Ishikawa (cell line): Measurements from ENCODE around the gene EPB41L2.

Source experiments
- CEBPB ChIP-seq: IDR thresholded peaks from 2 replicates; pipeline ENCODE4 v1.6.1; 2012
- CREB1 ChIP-seq: IDR thresholded peaks from 2 replicates; pipeline ENCODE4 v1.6.1; 2012; ENCODE audit warnings: low read depth
- EGR1 ChIP-seq: IDR thresholded peaks from 2 replicates; pipeline ENCODE4 v1.6.1; 2012
- EP300 ChIP-seq: IDR thresholded peaks from 2 replicates; pipeline ENCODE4 v1.6.1; 2012; ENCODE audit warnings: borderline replicate concordance
- FOXM1 ChIP-seq: IDR thresholded peaks from 2 replicates; pipeline ENCODE4 v1.6.1; 2012; ENCODE audit warnings: low read depth, borderline replicate concordance
- MAX ChIP-seq: IDR thresholded peaks from 2 replicates; pipeline ENCODE4 v1.6.1; 2012
- NFIC ChIP-seq: IDR thresholded peaks from 2 replicates; pipeline ENCODE4 v1.6.1; 2012
- RAD21 ChIP-seq: IDR thresholded peaks from 2 replicates; pipeline ENCODE4 v1.6.1; 2012; ENCODE audit warnings: low read depth
- REST ChIP-seq: IDR thresholded peaks from 2 replicates; pipeline ENCODE4 v1.6.1; 2012; ENCODE audit warnings: low read depth, mild to moderate bottlenecking
- TAF1 ChIP-seq: IDR thresholded peaks from 2 replicates; pipeline ENCODE4 v1.6.1; 2012; ENCODE audit warnings: low read depth, mild to moderate bottlenecking
- TCF12 ChIP-seq: IDR thresholded peaks from 2 replicates; pipeline ENCODE4 v1.6.1; 2012; ENCODE audit warnings: low read depth
- TEAD4 ChIP-seq: IDR thresholded peaks from 2 replicates; pipeline ENCODE4 v1.6.1; 2012
- USF1 ChIP-seq: IDR thresholded peaks from 2 replicates; pipeline ENCODE4 v1.6.1; 2012
- YY1 ChIP-seq: IDR thresholded peaks from 2 replicates; pipeline ENCODE4 v1.6.1; 2012; ENCODE audit warnings: low read depth
- ZBTB7A ChIP-seq: IDR thresholded peaks from 2 replicates; pipeline ENCODE4 v1.6.1; 2012; ENCODE audit warnings: low read depth

The EPB41L2 gene

GRCh38 chr6:130908958-130909357, 154.1 kb downstream of the EPB41L2 start:
- no peak for TF ChIP-seq NFIC
- no peak for TF ChIP-seq EGR1
- TF ChIP-seq EP300 = no peak
- TF ChIP-seq CEBPB = no peak
- no peak for TF ChIP-seq FOXM1

- TF ChIP-seq USF1 = no peak
- TF ChIP-seq TAF1 = no peak
- no peak for TF ChIP-seq TEAD4
- no peak for TF ChIP-seq REST
- no peak for TF ChIP-seq YY1
- TF ChIP-seq RAD21 = no peak
- no peak for TF ChIP-seq FOXM1
- TF ChIP-seq ZBTB7A = no peak
- no peak for TF ChIP-seq MAX
- no peak for TF ChIP-seq NFIC
- TF ChIP-seq CREB1 = no peak
- TF ChIP-seq TCF12 = no peak
Observed at GRCh38 chr6:130908188-130908587, 154.9 kb downstream of the EPB41L2 start.

- TF ChIP-seq EGR1 (no peak), TEAD4 (no peak), MAX (no peak), CEBPB (no peak), RAD21 (no peak), REST (no peak), NFIC (no peak; the same call in 1 of the 2 replicates), EP300 (no peak), YY1 (no peak), ZBTB7A (no peak), CREB1 (no peak), TCF12 (no peak)
Observed at GRCh38 chr6:130907687-130908086, 155.4 kb downstream of the EPB41L2 start.

GRCh38 chr6:130906736-130907381, 156.2 kb downstream of the EPB41L2 start:
- peak; percentile 84 for TF ChIP-seq TCF12
- TF ChIP-seq USF1 = no peak
- peak; percentile 64 for TF ChIP-seq NFIC
- peak; percentile 88 for TF ChIP-seq FOXM1
- TF ChIP-seq MAX = peak; percentile 37; the same call in 1 of the 2 replicates
- TF ChIP-seq EGR1 = no peak
- peak; percentile 62 for TF ChIP-seq TEAD4
- TF ChIP-seq EP300 = peak; percentile 92

- TF ChIP-seq EGR1 = no peak
- no peak for TF ChIP-seq CEBPB
- no peak for TF ChIP-seq FOXM1
- TF ChIP-seq RAD21 = no peak
- no peak for TF ChIP-seq TEAD4
- no peak for TF ChIP-seq MAX
- TF ChIP-seq YY1 = no peak
- TF ChIP-seq ZBTB7A = no peak
- no peak for TF ChIP-seq REST
- TF ChIP-seq EP300 = no peak
- TF ChIP-seq NFIC = no peak
- no peak for TF ChIP-seq CREB1
- no peak for TF ChIP-seq USF1
Observed at GRCh38 chr6:130903602-130904001, 159.4 kb downstream of the EPB41L2 start.
